SK-N-SH treated with all-trans-retinoic acid at 6 μM for 48 hours (cell line): ENCODE data around the gene PPP2R2C.

Experiments
- ATAC-seq: fragments of 200-7000 bp; cut with Tn5 transposase; 3 replicates; pipeline ENCODE4 v1.9.1; 2020; ENCODE audit warnings: mild to moderate bottlenecking, moderate library complexity
- ARNTL ChIP-seq: fragments of 450-650 bp; formaldehyde crosslinking; IDR thresholded peaks from 2 replicates; pipeline ENCODE4 v1.5.0; 2020; ENCODE audit warnings: low read depth, mild to moderate bottlenecking, moderate library complexity, borderline replicate concordance
- BACH2 ChIP-seq: fragments of 250-450 bp; sonication (Bioruptor Pico); IDR thresholded peaks from 2 replicates; pipeline ENCODE4 v1.9.0; 2021; ENCODE audit warnings: mild to moderate bottlenecking, borderline replicate concordance
- CSDC2 ChIP-seq: fragments of 250-450 bp; sonication (Bioruptor Pico); IDR thresholded peaks from 2 replicates; pipeline ENCODE4 v1.5.0; 2020; ENCODE audit warnings: mild to moderate bottlenecking, moderate library complexity
- GLIS3 ChIP-seq: fragments of 250-450 bp; sonication (Bioruptor Pico); IDR thresholded peaks from 2 replicates; pipeline ENCODE4 v1.5.0; 2020; ENCODE audit warnings: mild to moderate bottlenecking, moderate library complexity
- ISL1 ChIP-seq: fragments of 250-450 bp; sonication (Bioruptor Pico); IDR thresholded peaks from 2 replicates; pipeline ENCODE4 v2.1.2; 2022; ENCODE audit warnings: mild to moderate bottlenecking, moderate library complexity
- OSR1 ChIP-seq: fragments of 250-450 bp; sonication (Bioruptor Pico); IDR thresholded peaks from 2 replicates; pipeline ENCODE4 v1.8.0; 2022; ENCODE audit warnings: moderate library complexity, mild to moderate bottlenecking, inconsistent platforms
- PPARA ChIP-seq: fragments of 250-450 bp; sonication (Bioruptor Pico); IDR thresholded peaks from 2 replicates; pipeline ENCODE4 v1.5.0; 2020; ENCODE audit warnings: mild to moderate bottlenecking, borderline replicate concordance
- RARB ChIP-seq: fragments of 250-450 bp; sonication (Bioruptor Pico); IDR thresholded peaks from 2 replicates; pipeline ENCODE4 v1.8.0; 2021; ENCODE audit warnings: mild to moderate bottlenecking, moderate library complexity
- SNAI2 ChIP-seq: fragments of 250-450 bp; sonication (Bioruptor Pico); IDR thresholded peaks from 2 replicates; pipeline ENCODE4 v1.5.0; 2020; ENCODE audit warnings: mild to moderate bottlenecking, moderate library complexity
- TCF4 ChIP-seq: fragments of 250-450 bp; sonication (Bioruptor Pico); IDR thresholded peaks from 2 replicates; pipeline ENCODE4 v1.8.0; 2021; ENCODE audit warnings: mild to moderate bottlenecking, moderate library complexity, borderline replicate concordance
- TOX ChIP-seq: fragments of 250-450 bp; sonication (Bioruptor Pico); IDR thresholded peaks from 2 replicates; pipeline ENCODE4 v1.8.0; 2021; ENCODE audit warnings: mild to moderate bottlenecking, moderate library complexity, borderline replicate concordance
- ZC3H10 ChIP-seq: fragments of 250-450 bp; sonication (Bioruptor Pico); IDR thresholded peaks from 2 replicates; pipeline ENCODE4 v1.5.1; 2021; ENCODE audit warnings: mild to moderate bottlenecking, moderate library complexity
- ZFP3 ChIP-seq: fragments of 250-450 bp; sonication (Bioruptor Pico); IDR thresholded peaks from 2 replicates; pipeline ENCODE4 v1.5.0; 2020; ENCODE audit warnings: mild to moderate bottlenecking, moderate library complexity
- ZFP30 ChIP-seq: fragments of 450-650 bp; formaldehyde crosslinking; IDR thresholded peaks from 2 replicates; pipeline ENCODE4 v1.5.0; 2022; ENCODE audit warnings: mild to moderate bottlenecking, moderate library complexity
- ZNF565 ChIP-seq: fragments of 450-650 bp; formaldehyde crosslinking; conservative IDR thresholded peaks from 2 replicates; pipeline ENCODE4 v1.5.0; 2020; ENCODE audit warnings: low read depth, mild to moderate bottlenecking, moderate library complexity
- ZNF70 ChIP-seq: fragments of 450-650 bp; formaldehyde crosslinking; IDR thresholded peaks from 2 replicates; pipeline ENCODE4 v1.5.0; 2020; ENCODE audit warnings: mild to moderate bottlenecking, moderate library complexity
- ZNF8 ChIP-seq: fragments of 450-650 bp; formaldehyde crosslinking; IDR thresholded peaks from 2 replicates; pipeline ENCODE4 v1.5.0; 2020; ENCODE audit warnings: mild to moderate bottlenecking, moderate library complexity
- TF ChIP-seq, protein P1 (sequence below): fragments of 250-450 bp; sonication (Bioruptor Pico); IDR thresholded peaks from 2 replicates; pipeline ENCODE4 v1.8.0; 2021; ENCODE audit warnings: low read depth, mild to moderate bottlenecking, moderate library complexity, borderline replicate concordance
- TF ChIP-seq, protein P2 (sequence below): fragments of 250-450 bp; sonication (Bioruptor Pico); IDR thresholded peaks from 2 replicates; pipeline ENCODE4 v1.5.1; 2021; ENCODE audit warnings: mild to moderate bottlenecking, moderate library complexity
- TF ChIP-seq, protein P3 (sequence below): fragments of 250-450 bp; sonication (Bioruptor Pico); IDR thresholded peaks from 2 replicates; pipeline ENCODE4 v1.8.0; 2020; ENCODE audit warnings: mild to moderate bottlenecking, moderate library complexity, borderline replicate concordance
- TF ChIP-seq, protein P4 (sequence below): fragments of 250-450 bp; sonication (Bioruptor Pico); IDR thresholded peaks from 2 replicates; pipeline ENCODE4 v1.5.1; 2020; ENCODE audit warnings: low read depth, mild to moderate bottlenecking, moderate library complexity
- TF ChIP-seq, protein P5 (sequence below): fragments of 250-450 bp; sonication (Bioruptor Pico); IDR thresholded peaks from 2 replicates; pipeline ENCODE4 v1.5.0; 2020; ENCODE audit warnings: mild to moderate bottlenecking, moderate library complexity

PPP2R2C gene

DNA sequence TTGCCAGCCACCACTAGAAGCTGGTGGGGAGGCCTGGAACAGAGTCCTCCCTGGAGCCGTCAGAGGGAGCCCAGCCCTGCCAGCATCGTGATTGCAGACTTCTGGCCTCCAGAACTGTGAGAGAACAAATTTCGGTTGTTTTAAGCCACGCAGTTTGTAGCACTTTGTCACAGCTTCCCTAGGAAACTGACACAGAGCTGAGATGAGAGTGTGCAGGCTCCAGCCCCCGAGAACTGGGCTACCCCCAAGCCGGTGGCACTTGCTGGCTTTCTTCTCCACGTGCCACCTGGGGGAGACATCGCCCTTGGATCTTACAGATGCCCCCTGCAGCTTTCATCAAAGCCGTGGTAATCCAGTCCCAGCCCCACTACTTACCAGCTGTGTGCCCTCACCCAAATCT is 83.7 kb downstream of the PPP2R2C start:
- no peak for ATAC-seq
- TF ChIP-seq ZNF8 (CRISPR knock-in tag) (no peak), PPARA (CRISPR knock-in tag) (no peak), TCF4 (CRISPR knock-in tag) (no peak), OSR1 (CRISPR knock-in tag) (no peak)
- TF ChIP-seq, protein P1, sequence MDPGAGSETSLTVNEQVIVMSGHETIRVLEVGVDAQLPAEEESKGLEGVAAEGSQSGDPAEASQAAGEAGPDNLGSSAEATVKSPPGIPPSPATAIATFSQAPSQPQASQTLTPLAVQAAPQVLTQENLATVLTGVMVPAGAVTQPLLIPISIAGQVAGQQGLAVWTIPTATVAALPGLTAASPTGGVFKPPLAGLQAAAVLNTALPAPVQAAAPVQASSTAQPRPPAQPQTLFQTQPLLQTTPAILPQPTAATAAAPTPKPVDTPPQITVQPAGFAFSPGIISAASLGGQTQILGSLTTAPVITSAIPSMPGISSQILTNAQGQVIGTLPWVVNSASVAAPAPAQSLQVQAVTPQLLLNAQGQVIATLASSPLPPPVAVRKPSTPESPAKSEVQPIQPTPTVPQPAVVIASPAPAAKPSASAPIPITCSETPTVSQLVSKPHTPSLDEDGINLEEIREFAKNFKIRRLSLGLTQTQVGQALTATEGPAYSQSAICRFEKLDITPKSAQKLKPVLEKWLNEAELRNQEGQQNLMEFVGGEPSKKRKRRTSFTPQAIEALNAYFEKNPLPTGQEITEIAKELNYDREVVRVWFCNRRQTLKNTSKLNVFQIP (CRISPR knock-in tag) = no peak
- TF ChIP-seq, protein P2, sequence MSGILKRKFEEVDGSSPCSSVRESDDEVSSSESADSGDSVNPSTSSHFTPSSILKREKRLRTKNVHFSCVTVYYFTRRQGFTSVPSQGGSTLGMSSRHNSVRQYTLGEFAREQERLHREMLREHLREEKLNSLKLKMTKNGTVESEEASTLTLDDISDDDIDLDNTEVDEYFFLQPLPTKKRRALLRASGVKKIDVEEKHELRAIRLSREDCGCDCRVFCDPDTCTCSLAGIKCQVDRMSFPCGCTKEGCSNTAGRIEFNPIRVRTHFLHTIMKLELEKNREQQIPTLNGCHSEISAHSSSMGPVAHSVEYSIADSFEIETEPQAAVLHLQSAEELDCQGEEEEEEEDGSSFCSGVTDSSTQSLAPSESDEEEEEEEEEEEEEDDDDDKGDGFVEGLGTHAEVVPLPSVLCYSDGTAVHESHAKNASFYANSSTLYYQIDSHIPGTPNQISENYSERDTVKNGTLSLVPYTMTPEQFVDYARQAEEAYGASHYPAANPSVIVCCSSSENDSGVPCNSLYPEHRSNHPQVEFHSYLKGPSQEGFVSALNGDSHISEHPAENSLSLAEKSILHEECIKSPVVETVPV (CRISPR knock-in tag) = no peak

DNA sequence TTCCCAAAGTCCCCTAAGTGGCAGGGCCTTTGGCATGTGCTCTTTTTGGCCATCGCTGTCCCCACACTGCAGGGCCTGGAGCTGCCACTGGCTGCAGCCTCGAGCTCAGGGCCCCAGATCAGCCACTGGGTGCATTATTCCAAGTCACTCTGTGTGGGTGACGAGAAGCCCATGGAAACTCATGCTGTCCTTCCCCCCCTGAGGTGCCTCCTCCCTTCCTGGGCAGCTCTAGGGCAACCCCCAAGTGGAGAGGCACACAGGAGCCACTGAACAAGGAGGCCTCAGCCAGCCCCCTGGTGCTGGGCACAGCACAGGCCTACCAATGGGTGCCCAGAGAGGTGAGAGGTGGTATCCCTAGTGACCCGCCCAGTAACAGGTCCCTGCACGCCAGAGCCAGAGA is 84.5 kb downstream of the PPP2R2C start:
- ATAC-seq = no peak
- no peak for TF ChIP-seq ARNTL (CRISPR knock-in tag)

DNA sequence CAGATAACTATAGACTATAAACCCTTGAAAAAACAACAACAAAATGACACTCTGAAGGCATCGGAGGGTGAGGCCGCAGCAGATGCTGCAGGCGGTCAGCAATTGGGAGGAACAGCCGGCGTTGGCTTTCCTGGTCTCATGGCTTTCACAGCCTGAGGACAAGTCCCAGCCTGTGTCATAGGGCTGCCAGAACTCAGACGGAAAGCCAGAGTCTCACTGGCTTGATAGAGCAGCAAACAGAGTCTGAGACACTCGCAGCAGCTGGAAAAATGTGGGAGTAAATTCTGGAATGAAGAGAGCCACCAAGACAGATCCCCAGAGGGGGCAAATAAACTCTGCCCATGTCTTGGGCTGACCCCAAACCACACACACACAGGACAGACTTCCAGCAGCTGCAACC is 86.3 kb downstream of the PPP2R2C start:
- TF ChIP-seq ISL1 = no peak
- no peak for TF ChIP-seq ZFP3 (CRISPR knock-in tag)
- TF ChIP-seq CSDC2 = no peak
- TF ChIP-seq ZNF565 (CRISPR knock-in tag) = no peak
- TF ChIP-seq OSR1 (CRISPR knock-in tag) = no peak
- no peak for TF ChIP-seq ZC3H10
- no peak for TF ChIP-seq ARNTL (CRISPR knock-in tag)
- TF ChIP-seq, protein P3, sequence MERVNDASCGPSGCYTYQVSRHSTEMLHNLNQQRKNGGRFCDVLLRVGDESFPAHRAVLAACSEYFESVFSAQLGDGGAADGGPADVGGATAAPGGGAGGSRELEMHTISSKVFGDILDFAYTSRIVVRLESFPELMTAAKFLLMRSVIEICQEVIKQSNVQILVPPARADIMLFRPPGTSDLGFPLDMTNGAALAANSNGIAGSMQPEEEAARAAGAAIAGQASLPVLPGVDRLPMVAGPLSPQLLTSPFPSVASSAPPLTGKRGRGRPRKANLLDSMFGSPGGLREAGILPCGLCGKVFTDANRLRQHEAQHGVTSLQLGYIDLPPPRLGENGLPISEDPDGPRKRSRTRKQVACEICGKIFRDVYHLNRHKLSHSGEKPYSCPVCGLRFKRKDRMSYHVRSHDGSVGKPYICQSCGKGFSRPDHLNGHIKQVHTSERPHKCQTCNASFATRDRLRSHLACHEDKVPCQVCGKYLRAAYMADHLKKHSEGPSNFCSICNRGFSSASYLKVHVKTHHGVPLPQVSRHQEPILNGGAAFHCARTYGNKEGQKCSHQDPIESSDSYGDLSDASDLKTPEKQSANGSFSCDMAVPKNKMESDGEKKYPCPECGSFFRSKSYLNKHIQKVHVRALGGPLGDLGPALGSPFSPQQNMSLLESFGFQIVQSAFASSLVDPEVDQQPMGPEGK (CRISPR knock-in tag) = no peak
- no peak for TF ChIP-seq TOX (CRISPR knock-in tag)
- no peak for TF ChIP-seq SNAI2
- TF ChIP-seq GLIS3 (CRISPR knock-in tag) = no peak
- TF ChIP-seq RARB = no peak
- no peak for TF ChIP-seq ZFP30 (CRISPR knock-in tag)
- no peak for TF ChIP-seq BACH2 (CRISPR knock-in tag)
- TF ChIP-seq, protein P4, sequence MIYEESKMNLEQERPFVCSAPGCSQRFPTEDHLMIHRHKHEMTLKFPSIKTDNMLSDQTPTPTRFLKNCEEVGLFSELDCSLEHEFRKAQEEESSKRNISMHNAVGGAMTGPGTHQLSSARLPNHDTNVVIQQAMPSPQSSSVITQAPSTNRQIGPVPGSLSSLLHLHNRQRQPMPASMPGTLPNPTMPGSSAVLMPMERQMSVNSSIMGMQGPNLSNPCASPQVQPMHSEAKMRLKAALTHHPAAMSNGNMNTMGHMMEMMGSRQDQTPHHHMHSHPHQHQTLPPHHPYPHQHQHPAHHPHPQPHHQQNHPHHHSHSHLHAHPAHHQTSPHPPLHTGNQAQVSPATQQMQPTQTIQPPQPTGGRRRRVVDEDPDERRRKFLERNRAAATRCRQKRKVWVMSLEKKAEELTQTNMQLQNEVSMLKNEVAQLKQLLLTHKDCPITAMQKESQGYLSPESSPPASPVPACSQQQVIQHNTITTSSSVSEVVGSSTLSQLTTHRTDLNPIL (CRISPR knock-in tag) = no peak
- no peak for TF ChIP-seq ZNF8 (CRISPR knock-in tag)
- TF ChIP-seq PPARA (CRISPR knock-in tag) = no peak
- TF ChIP-seq, protein P5, sequence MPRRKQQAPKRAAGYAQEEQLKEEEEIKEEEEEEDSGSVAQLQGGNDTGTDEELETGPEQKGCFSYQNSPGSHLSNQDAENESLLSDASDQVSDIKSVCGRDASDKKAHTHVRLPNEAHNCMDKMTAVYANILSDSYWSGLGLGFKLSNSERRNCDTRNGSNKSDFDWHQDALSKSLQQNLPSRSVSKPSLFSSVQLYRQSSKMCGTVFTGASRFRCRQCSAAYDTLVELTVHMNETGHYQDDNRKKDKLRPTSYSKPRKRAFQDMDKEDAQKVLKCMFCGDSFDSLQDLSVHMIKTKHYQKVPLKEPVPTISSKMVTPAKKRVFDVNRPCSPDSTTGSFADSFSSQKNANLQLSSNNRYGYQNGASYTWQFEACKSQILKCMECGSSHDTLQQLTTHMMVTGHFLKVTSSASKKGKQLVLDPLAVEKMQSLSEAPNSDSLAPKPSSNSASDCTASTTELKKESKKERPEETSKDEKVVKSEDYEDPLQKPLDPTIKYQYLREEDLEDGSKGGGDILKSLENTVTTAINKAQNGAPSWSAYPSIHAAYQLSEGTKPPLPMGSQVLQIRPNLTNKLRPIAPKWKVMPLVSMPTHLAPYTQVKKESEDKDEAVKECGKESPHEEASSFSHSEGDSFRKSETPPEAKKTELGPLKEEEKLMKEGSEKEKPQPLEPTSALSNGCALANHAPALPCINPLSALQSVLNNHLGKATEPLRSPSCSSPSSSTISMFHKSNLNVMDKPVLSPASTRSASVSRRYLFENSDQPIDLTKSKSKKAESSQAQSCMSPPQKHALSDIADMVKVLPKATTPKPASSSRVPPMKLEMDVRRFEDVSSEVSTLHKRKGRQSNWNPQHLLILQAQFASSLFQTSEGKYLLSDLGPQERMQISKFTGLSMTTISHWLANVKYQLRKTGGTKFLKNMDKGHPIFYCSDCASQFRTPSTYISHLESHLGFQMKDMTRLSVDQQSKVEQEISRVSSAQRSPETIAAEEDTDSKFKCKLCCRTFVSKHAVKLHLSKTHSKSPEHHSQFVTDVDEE = no peak
- no peak for TF ChIP-seq ZNF70 (CRISPR knock-in tag)
- TF ChIP-seq, protein P2 (CRISPR knock-in tag) = no peak
- ATAC-seq = no peak
